HG03108 (cell line): ENCODE measurements around the gene DHX38.
A peak's percentile ranks its signal among the peaks of the same experiment; 100 is the strongest.
"Not testable (repeated sequence)": the region's sequence is repeated elsewhere in the genome, so short reads cannot be mapped to it uniquely, and the experiment has no call there.

Experiments used
- ATAC-seq: cut with Tn5 transposase; IDR thresholded peaks from one replicate; pipeline ENCODE4 v1.9.1; 2021; ENCODE audit warnings: moderate library complexity; ENCODE audit not compliant: unreplicated experiment

DHX38 gene

DNA sequence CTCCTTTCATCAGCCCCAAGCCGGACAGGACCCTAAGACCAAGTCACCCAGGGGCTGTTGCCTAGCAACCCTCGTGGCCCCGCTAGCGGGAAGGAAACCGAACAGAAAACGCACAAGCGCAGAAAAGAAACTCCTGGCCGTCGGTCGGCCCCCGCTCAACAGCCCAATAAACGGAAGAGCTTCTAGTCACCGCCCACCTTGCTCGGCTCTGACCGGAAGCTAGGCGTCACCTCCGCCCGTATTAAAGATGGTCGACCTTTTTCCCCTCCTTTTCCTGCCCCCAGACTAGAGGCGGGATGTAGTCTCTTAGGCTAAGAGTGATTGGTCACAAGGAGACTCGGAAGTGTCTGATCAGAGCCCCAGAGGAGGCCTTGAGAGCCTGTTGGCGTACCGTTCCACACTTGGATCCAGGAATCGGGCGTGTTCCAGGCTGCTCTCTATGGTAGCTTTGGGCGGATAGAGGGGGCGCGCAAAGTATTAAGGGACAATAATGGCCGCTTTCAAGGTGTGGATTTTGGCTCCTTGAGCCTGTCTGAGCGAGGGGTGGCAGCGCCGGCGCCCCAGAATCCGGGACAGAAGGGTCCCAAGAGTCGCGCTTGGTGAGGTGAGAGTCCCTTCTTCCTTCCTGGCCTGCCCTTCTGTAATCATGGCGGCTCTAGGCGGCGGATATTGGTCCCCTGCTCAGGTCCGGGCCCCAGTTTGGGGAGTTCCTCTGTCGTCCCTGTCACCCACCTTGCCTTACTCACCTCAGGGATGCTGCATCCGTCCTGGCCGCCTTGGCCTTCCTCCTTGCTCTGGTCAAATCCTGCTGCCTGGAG is at the start of gene DHX38, which contains the start of gene TXNL4B:
Gene DHX38 (plus strand): TSS at position 400 of the 818 bp plus-strand sequence. CDS start 2,311 bp downstream, outside the sequence.
Gene TXNL4B (minus strand): TSS at position 173 of the 818 bp plus-strand sequence. CDS start 2,871 bp downstream, outside the sequence.
- ATAC-seq = peak; percentile 97

DNA sequence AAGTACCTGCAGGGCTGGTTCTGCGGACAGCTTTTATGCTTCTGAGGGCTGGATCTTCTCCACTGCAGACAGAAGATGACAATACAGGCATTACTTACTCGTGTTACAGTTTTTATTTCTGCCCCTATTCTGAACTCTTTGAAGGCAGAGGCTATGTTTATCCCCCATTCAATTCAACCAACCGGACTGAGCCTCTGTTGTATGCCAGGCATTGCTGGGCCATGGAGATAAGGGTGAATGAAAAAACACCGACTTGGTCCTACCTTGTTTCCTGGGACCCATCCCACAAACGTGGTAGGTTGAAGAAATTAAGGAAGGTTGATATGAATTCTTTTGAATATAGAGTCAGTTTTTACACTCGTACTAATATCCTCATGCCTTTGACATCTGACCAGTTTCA is 49.4 kb upstream of the DHX38 start:
- no peak for ATAC-seq

DNA sequence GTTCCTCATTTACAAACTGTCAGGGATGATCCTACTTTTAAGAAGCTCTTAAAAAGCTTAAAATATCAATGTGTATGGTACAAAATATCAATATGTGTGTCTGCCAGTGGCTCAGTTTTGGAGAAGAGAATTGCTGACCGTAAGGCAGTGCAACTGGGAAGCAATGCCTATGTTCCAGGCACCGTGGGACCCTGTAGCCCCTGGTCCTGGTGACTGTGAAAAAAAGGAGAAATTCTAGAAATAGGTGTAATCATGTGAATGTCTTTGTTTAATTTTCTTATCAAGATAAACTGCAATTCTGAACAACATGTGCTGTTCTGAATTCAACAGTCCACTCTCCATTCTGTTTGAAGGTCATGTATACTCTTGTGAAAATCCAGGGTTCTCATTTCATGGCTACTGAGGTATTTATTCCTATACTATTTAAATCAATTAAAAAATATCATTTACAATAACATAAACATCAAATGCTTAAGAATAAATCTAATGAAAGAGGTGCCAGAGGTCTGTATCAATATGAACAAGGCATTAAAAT is 48.8 kb upstream of the DHX38 start:
- ATAC-seq = no peak

DNA sequence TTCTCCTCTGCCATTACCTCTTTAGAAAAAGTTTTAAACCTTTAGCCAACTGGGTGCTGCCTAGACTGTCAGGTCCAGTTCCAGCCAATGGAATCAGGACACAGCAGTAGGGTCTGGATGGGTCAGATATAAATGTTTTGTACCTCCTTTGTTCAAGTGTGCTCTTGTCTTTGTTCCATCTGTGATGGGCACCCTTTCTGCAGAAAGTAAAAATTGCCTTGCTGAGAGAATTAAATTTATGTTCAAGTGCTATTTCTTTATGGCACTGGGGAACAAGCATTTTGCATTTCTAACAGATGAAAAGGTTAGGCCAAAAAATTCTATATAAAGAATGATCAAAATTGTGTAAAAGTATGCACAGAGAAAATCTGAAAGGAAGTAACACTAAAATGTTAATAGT is 44.5 kb upstream of the DHX38 start:
- no peak for ATAC-seq

DNA sequence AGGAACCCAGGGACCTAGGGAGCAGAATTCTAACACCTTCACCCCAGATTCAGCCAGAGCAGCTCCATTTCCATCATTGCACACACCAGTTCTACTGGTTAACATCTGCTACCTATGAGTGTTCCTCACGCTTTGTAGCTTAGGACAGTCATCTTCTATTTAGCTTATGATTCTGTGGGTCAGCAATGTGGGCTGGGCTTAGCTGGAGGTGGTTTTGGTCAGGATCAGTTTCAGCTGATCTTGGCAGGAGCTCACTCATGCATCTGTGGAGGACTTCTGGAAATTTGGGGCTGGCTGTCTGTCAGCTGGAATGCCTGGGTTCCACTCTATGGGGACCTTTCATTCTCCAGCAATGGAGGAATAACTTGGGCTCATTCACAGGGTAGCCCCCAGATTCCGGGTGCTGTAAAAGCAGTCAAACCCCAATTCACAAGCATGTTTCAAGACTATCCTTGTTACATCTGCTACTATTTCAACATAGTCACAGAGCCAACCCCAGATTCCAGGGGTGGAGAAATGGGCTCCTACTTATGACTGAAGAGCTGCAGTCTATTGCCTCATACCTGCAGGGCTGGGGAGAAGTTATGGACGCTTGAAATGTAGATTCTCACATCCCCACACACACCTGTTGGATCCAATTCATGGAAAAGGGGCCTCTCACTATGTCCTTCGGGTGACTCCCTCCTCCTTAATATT is 42.7 kb upstream of the DHX38 start:
- ATAC-seq = no peak

DNA sequence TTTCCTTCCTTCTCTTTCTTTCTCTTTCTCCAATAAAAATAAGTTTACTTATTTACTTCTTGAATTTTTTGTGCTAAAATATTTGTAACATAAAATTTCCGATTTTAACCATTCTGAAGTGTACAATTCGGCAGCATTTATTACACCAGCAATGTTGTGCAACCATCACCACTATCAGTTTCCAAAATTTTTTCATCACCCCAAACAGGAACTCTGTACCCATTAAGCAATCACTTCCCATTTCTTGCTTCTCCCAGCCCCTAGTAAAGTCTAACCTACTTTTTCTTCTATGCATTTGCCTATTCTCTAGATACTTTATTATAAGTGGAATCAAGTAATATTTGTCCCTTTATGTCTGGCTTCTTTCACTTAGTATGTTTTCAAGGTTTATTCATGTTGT is 41.8 kb upstream of the DHX38 start:
- ATAC-seq = no peak

DNA sequence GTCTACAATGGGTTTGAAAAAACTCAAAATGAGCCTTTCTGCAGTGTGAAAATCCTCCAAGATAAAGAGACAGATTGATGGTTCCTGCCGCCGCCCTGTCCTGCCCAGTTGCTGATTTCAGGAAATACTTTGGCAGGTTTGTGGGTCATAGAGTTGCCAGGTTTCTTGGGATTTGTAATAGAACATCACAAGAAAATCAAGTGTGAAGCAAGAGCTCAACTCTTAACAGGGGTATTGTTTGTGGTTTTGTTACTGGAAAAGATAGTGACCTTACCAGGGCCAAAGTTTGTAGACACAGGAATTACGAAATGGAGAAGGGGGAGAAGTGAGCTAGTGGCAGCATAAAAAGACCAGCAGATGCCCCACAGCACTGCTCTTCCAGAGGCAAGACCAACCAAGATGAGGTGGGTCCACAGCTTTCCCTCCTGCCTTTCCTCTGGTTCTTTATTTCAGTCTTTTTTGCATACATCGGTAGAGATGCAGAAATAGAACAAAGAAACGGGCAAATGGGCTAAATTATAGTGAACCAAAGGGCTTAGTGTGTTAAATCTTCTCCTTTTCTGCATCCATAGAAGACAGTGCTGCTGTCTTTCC is 39.3 kb upstream of the DHX38 start, which contains the start of gene HP:
Gene HP (plus strand): TSS at position 252 of the 594 bp plus-strand sequence. CDS start 148 bp downstream, at position 400.
- ATAC-seq = not testable (repeated sequence)

DNA sequence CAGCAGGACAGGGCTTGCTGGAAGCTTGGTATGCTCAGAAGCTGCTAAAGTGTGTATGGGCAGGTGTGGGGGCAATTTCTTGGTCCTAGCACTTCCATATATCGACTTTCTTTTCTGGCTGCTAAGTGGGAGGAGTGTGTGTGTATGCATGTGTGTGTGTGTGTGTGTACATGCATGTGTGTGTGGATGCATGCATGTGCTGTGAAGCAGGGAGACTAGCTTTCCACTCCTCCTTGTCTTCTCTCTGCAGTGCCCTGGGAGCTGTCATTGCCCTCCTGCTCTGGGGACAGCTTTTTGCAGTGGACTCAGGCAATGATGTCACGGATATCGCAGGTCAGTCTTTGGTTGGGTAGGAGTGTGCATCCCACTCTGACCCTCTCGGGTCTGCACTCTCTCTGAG is 37.7 kb upstream of the DHX38 start:
- ATAC-seq = no peak

DNA sequence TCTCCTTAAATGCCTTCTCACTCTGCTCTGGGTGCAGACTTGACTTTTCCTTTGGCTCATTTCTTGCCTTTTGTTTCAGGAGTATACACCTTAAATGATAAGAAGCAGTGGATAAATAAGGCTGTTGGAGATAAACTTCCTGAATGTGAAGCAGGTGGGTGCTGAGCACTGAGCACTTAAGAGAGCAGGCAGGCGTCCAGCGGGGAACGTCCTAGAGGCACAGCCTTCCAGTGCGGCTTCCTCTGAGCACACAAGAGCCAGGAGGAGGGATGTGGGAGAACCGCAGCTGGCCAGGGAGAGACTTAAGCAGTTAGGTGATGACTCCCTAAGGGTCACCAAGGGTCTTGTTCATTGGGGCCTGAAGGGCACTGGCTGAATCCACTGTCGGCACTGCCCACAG is 36.3 kb upstream of the DHX38 start:
- not testable (repeated sequence) for ATAC-seq

DNA sequence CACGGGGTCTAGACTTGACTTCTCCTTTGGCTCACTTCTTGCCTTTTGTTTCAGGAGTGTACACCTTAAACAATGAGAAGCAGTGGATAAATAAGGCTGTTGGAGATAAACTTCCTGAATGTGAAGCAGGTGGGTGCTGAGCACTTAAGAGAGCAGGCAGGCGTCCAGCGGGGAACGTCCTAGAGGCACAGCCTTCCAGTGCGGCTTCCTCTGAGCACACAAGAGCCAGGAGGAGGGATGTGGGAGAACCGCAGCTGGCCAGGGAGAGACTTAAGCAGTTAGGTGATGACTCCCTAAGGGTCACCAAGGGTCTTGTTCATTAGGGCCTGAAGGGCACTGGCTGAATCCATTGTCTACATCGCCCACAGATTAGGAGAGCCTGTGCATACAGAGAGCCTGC is 34.6 kb upstream of the DHX38 start:
- ATAC-seq = not testable (repeated sequence)

DNA sequence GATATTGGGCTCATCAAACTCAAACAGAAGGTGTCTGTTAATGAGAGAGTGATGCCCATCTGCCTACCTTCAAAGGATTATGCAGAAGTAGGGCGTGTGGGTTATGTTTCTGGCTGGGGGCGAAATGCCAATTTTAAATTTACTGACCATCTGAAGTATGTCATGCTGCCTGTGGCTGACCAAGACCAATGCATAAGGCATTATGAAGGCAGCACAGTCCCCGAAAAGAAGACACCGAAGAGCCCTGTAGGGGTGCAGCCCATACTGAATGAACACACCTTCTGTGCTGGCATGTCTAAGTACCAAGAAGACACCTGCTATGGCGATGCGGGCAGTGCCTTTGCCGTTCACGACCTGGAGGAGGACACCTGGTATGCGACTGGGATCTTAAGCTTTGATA is 33.2 kb upstream of the DHX38 start:
- ATAC-seq = no peak

DNA sequence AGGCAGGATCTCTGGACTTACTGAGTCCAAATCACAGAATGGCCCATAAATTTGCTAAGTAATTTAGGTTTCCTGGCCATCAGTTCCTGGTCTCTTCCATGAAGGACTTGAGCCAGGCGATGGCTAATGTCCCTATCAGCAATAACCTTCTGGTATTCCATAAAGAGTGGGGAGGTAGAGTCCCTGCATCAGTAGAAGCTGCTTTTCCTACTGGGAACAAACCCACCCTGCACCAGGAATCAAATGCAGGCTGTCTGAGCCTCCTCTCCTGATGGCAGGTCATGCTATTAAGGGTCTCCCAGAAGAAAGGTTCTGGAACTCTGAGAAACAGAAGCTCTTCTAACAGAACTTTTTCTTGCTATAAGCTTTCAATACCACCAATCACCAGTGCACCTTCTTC is 32.1 kb upstream of the DHX38 start:
- no peak for ATAC-seq

DNA sequence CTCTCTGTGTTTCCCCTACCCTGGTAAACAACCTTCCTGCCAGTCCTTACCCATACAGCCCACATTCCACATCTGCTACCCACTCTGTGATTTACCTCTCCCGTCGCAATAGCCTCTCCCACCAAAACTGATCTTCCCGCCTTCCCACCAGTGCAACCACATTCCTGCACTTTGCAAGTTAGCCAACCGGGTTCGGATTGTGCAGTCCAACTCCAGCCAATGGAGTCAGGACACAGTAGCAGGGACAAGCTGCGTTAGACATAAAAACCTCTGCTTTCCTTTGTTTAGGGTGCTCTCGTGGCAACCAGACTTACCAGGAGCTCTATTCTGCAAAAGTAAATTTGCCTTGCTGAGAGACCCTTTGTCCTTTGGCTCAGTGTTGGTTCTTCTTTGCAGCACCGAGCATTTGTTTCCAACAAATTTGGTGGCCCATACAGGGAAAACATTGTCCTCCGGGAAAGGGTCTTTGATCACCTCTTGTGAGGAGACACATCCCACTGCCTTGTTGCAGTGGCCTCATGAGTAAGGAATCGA is 29.2 kb upstream of the DHX38 start:
- no peak for ATAC-seq

DNA sequence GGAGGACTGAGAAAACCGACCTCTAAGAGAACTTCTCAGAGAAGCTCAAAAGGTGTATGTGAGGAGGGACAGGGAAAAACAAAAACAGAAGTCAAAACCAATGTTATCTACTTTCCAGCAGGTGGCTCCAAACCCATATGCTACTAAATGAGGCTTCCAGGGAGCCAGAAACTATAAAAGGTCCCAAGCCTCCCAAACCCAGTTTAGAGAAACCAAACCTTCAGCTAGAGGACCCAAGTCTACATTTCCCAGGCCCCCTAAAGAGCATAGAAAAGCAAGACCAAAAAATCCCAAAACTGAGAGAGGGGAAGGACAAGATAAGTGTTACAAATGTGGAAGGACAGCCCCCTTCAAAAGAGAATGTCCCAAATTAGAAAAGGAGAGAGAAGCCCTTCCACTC is 26.9 kb upstream of the DHX38 start:
- no peak for ATAC-seq

DNA sequence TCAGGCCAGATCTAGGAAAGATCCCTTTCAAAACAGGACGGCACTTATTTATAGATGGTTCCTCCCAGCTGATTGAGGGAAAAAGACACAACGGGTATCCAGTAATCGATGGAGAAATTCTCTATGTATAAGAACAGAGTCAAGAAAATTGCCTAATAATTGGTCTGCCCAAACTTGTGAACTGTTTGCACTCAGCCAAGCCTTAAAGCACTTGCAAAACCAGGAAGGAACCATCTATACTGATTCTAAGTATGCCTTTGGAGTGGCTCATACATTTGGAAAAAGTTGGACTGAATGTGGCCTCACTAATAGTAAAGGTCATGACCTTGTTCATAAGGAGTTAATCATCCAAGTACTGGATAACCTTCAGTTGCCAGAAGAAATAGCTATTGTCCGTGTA is 24.7 kb upstream of the DHX38 start:
- no peak for ATAC-seq

DNA sequence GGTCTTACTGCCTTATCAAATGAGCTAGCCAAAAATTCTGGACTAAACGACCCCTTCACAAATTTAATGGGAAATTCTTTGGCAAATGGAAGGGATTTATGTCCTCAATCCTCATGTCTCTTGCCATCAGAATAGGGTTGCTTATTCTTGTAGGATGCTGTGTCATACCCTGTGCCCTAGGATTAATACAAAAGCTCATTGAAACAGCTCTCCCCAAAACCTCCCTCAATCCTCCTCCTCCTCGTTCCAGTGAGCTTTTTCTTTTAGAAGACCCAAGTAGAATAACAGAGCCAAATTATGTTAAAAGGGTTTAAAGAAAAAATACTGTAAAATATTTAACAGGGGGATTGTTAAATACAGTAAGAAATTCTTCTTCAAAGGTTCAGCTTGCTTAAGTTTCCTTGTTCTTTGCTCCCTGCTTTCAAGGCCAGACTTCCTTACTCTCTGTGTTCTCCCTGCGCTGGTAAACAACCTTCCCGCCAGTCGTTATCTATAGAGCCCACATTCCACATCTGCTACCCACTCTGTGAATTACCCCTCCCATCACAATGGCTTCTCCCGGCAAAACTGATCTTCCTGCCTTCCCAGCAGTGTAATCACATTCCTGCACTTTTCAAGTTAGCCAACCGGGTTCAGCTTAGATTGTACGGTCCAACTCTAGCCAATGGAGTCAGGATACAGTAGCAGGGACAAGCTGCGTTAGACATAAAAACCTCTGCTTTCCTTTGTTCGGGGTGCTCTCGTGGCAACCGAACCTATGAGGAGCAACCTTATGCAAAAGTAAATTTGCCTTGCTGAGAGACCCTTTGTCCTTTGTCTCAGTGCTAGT is 20.9 kb upstream of the DHX38 start:
- ATAC-seq = no peak

DNA sequence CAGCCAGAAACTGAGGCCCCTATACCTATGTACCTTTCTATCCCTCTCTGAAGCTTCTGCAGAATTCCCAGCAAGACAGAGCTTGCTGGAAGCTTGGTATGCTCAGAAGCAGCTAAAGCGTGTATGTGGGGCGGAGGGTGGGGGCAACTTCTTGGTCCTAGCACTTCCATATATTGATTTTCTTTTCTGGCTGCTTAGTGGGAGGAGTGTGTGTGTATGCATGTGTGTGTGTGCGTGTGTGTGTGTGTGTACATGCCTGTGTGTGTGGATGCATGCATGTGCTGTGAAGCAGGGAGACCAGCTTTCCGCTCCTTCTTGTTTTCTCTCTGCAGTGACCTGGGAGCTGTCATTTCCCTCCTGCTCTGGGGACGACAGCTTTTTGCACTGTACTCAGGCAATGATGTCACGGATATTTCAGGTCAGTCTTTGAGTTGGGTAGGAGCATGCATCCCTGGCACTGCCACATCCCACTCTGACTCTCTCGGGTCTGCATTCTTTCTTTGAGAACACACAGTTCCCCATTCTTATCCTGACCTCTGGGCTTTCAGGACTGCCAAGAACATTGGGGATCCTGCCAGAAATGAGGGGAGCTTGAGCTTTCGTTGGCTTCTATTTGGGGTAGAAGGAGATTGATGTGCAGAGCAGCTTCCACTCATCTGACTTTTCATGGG is 20.0 kb upstream of the DHX38 start:
- ATAC-seq = no peak

DNA sequence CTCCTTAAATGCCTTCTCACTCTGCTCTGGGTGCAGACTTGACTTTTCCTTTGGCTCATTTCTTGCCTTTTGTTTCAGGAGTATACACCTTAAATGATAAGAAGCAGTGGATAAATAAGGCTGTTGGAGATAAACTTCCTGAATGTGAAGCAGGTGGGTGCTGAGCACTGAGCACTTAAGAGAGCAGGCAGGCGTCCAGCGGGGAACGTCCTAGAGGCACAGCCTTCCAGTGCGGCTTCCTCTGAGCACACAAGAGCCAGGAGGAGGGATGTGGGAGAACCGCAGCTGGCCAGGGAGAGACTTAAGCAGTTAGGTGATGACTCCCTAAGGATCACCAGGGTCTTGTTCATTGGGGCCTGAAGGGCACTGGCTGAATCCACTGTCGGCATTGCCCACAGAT is 18.6 kb upstream of the DHX38 start:
- ATAC-seq = not testable (repeated sequence)

DNA sequence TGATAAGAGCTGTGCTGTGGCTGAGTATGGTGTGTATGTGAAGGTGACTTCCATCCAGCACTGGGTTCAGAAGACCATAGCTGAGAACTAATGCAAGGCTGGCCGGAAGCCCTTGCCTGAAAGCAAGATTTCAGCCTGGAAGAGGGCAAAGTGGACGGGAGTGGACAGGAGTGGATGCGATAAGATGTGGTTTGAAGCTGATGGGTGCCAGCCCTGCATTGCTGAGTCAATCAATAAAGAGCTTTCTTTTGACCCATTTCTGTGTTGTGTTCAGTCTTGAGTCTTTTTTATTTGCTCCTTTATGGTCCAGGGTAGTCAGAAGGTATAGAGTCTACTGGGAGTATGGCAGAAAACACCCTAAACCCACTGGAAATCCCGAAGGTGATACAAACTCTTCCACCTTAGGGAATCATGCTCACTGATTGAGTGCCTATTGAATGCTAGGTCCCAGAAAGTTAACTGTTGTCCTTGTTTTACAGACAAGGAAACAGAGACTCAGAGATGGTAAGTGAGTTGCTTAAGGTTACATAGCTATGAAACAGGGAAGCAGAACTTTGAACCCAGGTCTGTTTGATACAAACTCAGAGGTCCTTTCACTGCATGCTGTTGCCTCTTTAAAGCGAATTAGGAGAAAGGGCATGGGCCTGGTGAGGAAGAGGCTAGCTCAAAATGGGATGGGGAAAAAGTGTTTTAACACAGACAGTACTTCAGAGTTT is 16.5 kb upstream of the DHX38 start:
- ATAC-seq = not testable (repeated sequence)
